Duodenal mucosa (tissue), 2 donors: ENCODE results near the gene FAM228B.

Experiments
- H3K27ac ChIP-seq: one replicate; pipeline ENCODE4 v1.7.0; 2013; ENCODE audit warnings: low read depth, low read length
- H3K27me3 ChIP-seq, 2 donors: one replicate each; pipeline ENCODE4 v1.7.0; 2013; ENCODE audit warnings: low read length in 2 of 2, control low read depth in 1 of 2; ENCODE audit not compliant: insufficient read depth in 2 of 2, control insufficient read depth in 1 of 2
- H3K36me3 ChIP-seq, 2 donors: one replicate each; pipeline ENCODE4 v1.7.0; 2013; ENCODE audit warnings: low read length in 2 of 2, control low read depth in 1 of 2; ENCODE audit not compliant: insufficient read depth in 2 of 2, control insufficient read depth in 1 of 2
- H3K4me1 ChIP-seq, 2 donors: one replicate each; pipeline ENCODE4 v1.7.0; 2013; ENCODE audit warnings: low read length in 2 of 2, control low read depth in 1 of 2; ENCODE audit not compliant: insufficient read depth in 2 of 2, control insufficient read depth in 1 of 2
- H3K4me3 ChIP-seq, 2 donors: one replicate each; pipeline ENCODE4 v1.7.0; 2013; ENCODE audit warnings: low read length in 2 of 2, low read depth in 1 of 2
- H3K9ac ChIP-seq, 2 donors: one replicate each; pipeline ENCODE4 v1.7.0; 2013; ENCODE audit warnings: low read length in 2 of 2, low read depth in 1 of 2
- H3K9me3 ChIP-seq, 2 donors: one replicate each; pipeline ENCODE4 v1.7.0; 2013; ENCODE audit warnings: low read length in 2 of 2, control low read depth in 1 of 2; ENCODE audit not compliant: control insufficient read depth in 1 of 2

Gene FAM228B

DNA sequence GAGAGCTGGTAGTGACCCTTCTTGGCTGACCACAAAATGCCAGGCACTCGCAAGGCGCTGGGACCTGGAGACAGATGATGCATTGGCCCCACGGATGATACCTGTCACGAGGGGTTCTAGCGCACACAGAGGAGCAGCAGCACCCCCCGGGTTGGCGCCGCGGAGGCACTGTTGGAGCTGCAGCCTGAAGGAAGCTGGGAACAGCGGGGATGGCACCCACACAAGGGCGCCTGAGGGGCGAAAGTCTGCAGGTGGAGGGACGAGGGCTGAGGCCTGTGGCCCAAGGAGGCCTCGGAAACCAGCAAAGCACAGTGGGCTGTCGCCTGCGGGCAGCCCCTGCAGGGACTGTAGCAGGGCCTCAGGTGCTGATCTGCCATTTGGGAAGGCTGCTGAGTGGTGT, 85.2 kb downstream of the FAM228B start:
- Histone ChIP-seq H3K4me1 (no peaks in the 10 kb centered on the region), H3K9ac (no peak overlapping the region), H3K9me3 (no peaks in the 10 kb centered on the region), H3K27me3 (no peaks in the 10 kb centered on the region), H3K36me3 (peaks cover 26 to 87% of the 10 kb centered on the region in 2 donors), H3K27ac (no peak overlapping the region), H3K4me3 (no peak overlapping the region)

DNA sequence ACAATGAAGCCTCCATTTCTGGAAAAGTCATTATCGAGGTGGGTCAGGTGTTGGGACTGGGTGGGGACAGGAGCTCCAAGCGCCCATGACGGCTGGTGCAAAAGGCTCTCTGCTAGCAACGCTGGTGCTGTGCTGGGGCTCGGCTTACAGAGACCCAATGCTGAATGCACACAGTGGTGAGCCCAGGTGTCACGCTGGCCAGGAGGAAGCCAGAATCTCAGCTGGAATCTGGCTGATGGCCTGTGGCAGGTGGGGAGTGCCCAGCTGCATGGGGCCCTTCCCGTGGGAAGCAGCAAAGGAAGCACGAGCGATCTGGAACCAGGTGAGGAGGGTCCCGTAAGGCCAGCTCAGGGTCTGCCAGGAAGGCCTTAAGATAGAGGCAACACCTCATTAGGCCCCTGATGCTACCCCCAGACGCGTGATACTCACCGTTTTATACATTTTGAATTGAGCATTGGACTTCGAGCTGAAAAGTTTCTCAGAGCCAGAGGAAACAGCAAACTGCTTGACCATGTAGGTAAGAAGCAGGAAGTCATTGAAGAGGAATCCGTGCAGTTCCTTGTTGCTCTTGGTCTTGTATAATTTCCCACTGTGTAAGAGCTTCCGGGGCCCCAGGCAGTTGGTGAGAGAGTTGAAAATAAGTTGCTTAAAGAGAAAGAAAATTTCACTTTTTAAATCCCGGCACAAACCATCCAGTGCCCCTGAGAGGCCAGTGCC, 86.3 kb downstream of the FAM228B start:
- Histone ChIP-seq H3K4me3 (no peak overlapping the region), H3K9me3 (no peaks in the 10 kb centered on the region), H3K27me3 (no peaks in the 10 kb centered on the region), H3K4me1 (no peaks in the 10 kb centered on the region), H3K9ac (no peak overlapping the region), H3K36me3 (peaks cover 18 to 76% of the 10 kb centered on the region in 2 donors), H3K27ac (no peak overlapping the region)

DNA sequence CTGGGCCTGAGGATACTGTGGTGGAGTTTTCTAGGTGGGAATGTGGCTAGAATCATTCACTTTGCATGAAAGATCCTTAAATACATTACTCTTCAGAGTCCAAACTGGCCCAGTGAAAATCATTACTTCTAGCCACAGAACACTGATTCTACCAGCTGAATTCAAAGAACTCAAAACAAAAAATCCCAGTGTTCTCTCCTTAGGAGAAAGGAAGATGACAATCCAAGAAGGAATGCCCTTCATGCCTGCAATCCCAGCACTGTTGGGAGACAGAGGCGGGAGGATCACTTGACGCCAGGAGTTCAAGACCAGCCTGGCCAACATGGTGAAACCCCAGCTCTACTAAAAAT, 86.8 kb downstream of the FAM228B start:
- Histone ChIP-seq H3K4me3 (no peak overlapping the region), H3K9ac (no peak overlapping the region), H3K27me3 (no peaks in the 10 kb centered on the region), H3K27ac (no peak overlapping the region), H3K4me1 (no peaks in the 10 kb centered on the region), H3K36me3 (peaks cover 16 to 71% of the 10 kb centered on the region in 2 donors), H3K9me3 (no peaks in the 10 kb centered on the region)

DNA sequence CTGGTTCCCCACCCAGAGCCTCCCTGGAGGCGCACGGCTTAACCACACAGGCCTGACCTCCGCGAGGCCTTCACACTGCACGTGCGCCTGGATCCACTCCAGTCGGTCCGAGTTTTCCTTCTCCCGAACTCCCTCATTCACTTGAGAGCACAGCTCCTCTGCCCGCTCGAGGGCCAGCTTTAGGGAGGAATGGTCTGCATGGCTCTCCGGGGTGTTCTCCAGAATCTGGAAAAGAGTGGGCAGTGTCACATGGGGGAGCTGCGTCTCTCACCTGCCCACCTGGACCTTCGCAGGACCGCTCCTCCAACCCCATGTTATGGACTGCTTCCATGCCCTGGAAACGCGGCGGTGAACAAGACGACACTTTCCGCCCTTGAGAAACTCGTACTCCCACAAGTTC, 87.5 kb downstream of the FAM228B start:
- Histone ChIP-seq H3K4me3 (no peak overlapping the region), H3K27ac (no peak overlapping the region), H3K36me3 (peaks cover 13 to 67% of the 10 kb centered on the region in 2 donors), H3K27me3 (no peaks in the 10 kb centered on the region), H3K4me1 (no peaks in the 10 kb centered on the region), H3K9ac (no peak overlapping the region), H3K9me3 (no peaks in the 10 kb centered on the region)

DNA sequence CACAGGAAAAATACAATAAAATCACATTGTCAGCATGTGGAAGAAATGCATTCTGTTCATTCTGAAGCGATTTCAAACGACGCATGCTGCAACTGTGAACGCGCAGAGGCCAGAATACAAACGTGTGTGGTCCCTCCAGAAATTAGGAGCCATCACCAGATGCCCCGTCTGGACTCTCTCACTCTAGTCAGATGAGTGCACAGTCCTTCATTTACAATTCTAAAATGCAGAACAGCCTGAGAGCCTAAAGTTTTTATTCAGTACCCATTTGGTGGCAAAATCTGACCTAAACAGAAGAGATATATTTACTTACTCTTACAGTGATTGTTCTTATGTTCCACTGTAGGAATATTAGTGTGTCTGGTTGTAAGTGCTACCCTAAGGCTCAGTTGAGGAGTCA, 88.1 kb downstream of the FAM228B start:
- Histone ChIP-seq H3K27me3 (no peaks in the 10 kb centered on the region), H3K27ac (no peak overlapping the region), H3K4me1 (no peaks in the 10 kb centered on the region), H3K36me3 (peaks cover 19 to 70% of the 10 kb centered on the region in 2 donors), H3K9me3 (no peaks in the 10 kb centered on the region), H3K4me3 (no peak overlapping the region), H3K9ac (no peak overlapping the region)

DNA sequence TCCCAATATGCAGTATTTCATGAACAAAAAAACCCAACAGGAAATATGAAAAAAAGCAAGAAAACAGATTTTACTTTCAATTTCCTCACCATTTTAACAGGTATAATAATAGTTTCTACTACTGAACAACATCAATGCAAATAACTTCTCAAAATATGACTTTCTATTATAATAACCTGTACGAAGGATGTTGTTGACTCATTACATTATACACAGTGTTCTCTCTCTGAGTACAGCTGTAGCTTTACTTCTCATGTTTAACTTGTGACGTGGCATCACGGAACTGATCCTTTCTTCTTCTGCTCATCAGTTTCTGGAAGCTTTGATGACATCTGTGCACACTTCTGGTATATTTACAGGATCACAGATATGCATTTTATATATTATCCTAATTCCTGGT, 91.6 kb downstream of the FAM228B start:
- Histone ChIP-seq H3K27me3 (no peaks in the 10 kb centered on the region), H3K9ac (no peak overlapping the region), H3K4me3 (no peak overlapping the region), H3K36me3 (peaks cover 10 to 54% of the 10 kb centered on the region in 2 donors), H3K4me1 (no peaks in the 10 kb centered on the region), H3K27ac (no peak overlapping the region), H3K9me3 (no peaks in the 10 kb centered on the region)
